Pulmonary artery endothelial cell (primary cell): Measurements from ENCODE around the gene PRPF8. TPM values are rescaled to one million over a fixed set of nuclear protein-coding genes. Genes with fewer than 3 reads are reported as not detected.

Experiments used
- total RNA-seq: library from RNA; depleted of rRNA; stranded (reverse); fragments of >200 nt; gene quantifications from 2 replicates; pipeline ENCODE4 v1.2.3, GENCODE V29; 2014

PRPF8 gene
- total RNA-seq, 1 donor from 2014 or later: 98.5 TPM

Other genes starting within 250 kb of the PRPF8 start
- gene CRK, start 228.6 kb downstream of the PRPF8 start, total RNA-seq: 158 and 171 TPM in 2 replicates
- gene MYO1C, start 192.2 kb downstream of the PRPF8 start, total RNA-seq: 211 and 252 TPM in 2 replicates
- 51.5 and 54.3 TPM in 2 replicates for gene INPP5K, start 168.3 kb downstream of the PRPF8 start, total RNA-seq
- gene PITPNA, start 122.1 kb downstream of the PRPF8 start, total RNA-seq: 27.7 and 33.6 TPM in 2 replicates
- gene SLC43A2, start 56.0 kb downstream of the PRPF8 start, total RNA-seq: 24.5 and 29.5 TPM in 2 replicates
- gene SCARF1, start 39.1 kb downstream of the PRPF8 start, total RNA-seq: 101 and 117 TPM in 2 replicates
- gene RILP, start 35.0 kb downstream of the PRPF8 start, total RNA-seq: 10.3 and 13.1 TPM in 2 replicates
- 1.7 and 1.9 TPM in 2 replicates for gene TLCD2, start 25.5 kb upstream of the PRPF8 start, total RNA-seq
- 13.8 and 15.6 TPM in 2 replicates for gene WDR81, start 39.8 kb upstream of the PRPF8 start, total RNA-seq
- gene SERPINF2, start 58.0 kb upstream of the PRPF8 start, total RNA-seq: not detected in 2 replicates
- gene SERPINF1, start 77.2 kb upstream of the PRPF8 start, total RNA-seq: 0.13 TPM in 1 of 2 replicates, not detected in the other
- gene SMYD4, start 145.0 kb upstream of the PRPF8 start, total RNA-seq: 10.6 and 12.2 TPM in 2 replicates
- 57.0 and 64.2 TPM in 2 replicates for gene RPA1, start 145.1 kb upstream of the PRPF8 start, total RNA-seq